Liver (tissue), 9 donors: Measurements from ENCODE around the gene GNLY. TPM values are rescaled to one million over a fixed set of nuclear protein-coding genes. Genes with fewer than 3 reads are reported as not detected.
"Not testable (repeated sequence)": the region's sequence is repeated elsewhere in the genome, so short reads cannot be mapped to it uniquely, and the experiment has no call there.

Experiments
- DNase-seq: peaks from one replicate; pipeline ENCODE4 v3.0.0-alpha.2; 2017; ENCODE audit warnings: low spot score
- H3K27ac ChIP-seq, 2 donors: one replicate each; pipeline ENCODE4 v1.7.0; 2013; ENCODE audit warnings: inconsistent platforms in 2 of 2, low read length in 2 of 2, control low read depth in 1 of 2, low read depth in 1 of 2, mild to moderate bottlenecking in 1 of 2
- H3K27me3 ChIP-seq, 4 donors: one replicate each; pipeline versions ENCODE4 v1.6.1 to v1.7.0; 2013; ENCODE audit warnings: low read length in 3 of 4, inconsistent platforms in 1 of 4, mild to moderate bottlenecking in 1 of 4, moderate library complexity in 1 of 4; ENCODE audit not compliant: control insufficient read depth in 4 of 4, insufficient read depth in 4 of 4
- H3K36me3 ChIP-seq, 4 donors: one replicate each; pipeline versions ENCODE4 v1.6.1 to v1.7.0; 2013; ENCODE audit warnings: low read length in 3 of 4, mild to moderate bottlenecking in 3 of 4, low read depth in 1 of 4, moderate library complexity in 1 of 4; ENCODE audit not compliant: control insufficient read depth in 4 of 4, insufficient read depth in 3 of 4
- H3K4me1 ChIP-seq, 4 donors: one replicate each; pipeline versions ENCODE4 v1.6.1 to v1.7.0; 2013; ENCODE audit warnings: low read length in 3 of 4, mild to moderate bottlenecking in 3 of 4, moderate library complexity in 1 of 4; ENCODE audit not compliant: control insufficient read depth in 4 of 4, insufficient read depth in 4 of 4
- H3K4me3 ChIP-seq, 3 donors: one replicate each; pipeline versions ENCODE4 v1.6.1 to v1.7.0; 2013; ENCODE audit warnings: low read length in 3 of 3, control low read depth in 1 of 3, low read depth in 1 of 3, mild to moderate bottlenecking in 1 of 3
- H3K9ac ChIP-seq, 2 donors: one replicate each; pipeline ENCODE4 v1.7.0; 2013; ENCODE audit warnings: low read length in 2 of 2, mild to moderate bottlenecking in 2 of 2, moderate library complexity in 2 of 2, control low read depth in 1 of 2, low read depth in 1 of 2
- H3K9me3 ChIP-seq, 4 donors: one replicate each; pipeline versions ENCODE4 v1.6.1 to v1.7.0; 2013; ENCODE audit warnings: low read length in 3 of 4; ENCODE audit not compliant: control insufficient read depth in 4 of 4
- ATF3 ChIP-seq: IDR thresholded peaks from 2 replicates; pipeline ENCODE4 v1.6.1; 2016; ENCODE audit warnings: antibody characterized with exemption
- EGR1 ChIP-seq, 2 donors: IDR thresholded peaks; 2 replicates each; pipeline ENCODE4 v1.6.1; 2016 to 2018; ENCODE audit warnings: antibody characterized with exemption in 2 of 2, low read depth in 2 of 2
- FOXA1 ChIP-seq: IDR thresholded peaks from 2 replicates; pipeline ENCODE4 v1.6.1; 2016; ENCODE audit warnings: antibody characterized with exemption
- FOXA2 ChIP-seq: IDR thresholded peaks from 2 replicates; pipeline ENCODE4 v1.6.1; 2016; ENCODE audit warnings: antibody characterized with exemption
- GABPA ChIP-seq, 2 donors: IDR thresholded peaks in 1 of 2; conservative IDR thresholded peaks in 1 of 2; 2 replicates each; pipeline ENCODE4 v1.6.1; 2016; ENCODE audit warnings: antibody characterized with exemption in 2 of 2, mild to moderate bottlenecking in 1 of 2, moderate library complexity in 1 of 2
- HNF4A ChIP-seq, 2 donors: conservative IDR thresholded peaks; 2 replicates each; pipeline ENCODE4 v1.6.1; 2016; ENCODE audit warnings: antibody characterized with exemption in 2 of 2, mild to moderate bottlenecking in 2 of 2
- JUND ChIP-seq, 2 donors: IDR thresholded peaks; 2 replicates each; pipeline ENCODE4 v1.6.1; 2016; ENCODE audit warnings: antibody characterized with exemption in 2 of 2
- MAX ChIP-seq: IDR thresholded peaks from 2 replicates; pipeline ENCODE4 v1.6.1; 2016; ENCODE audit warnings: antibody characterized with exemption
- NR2F2 ChIP-seq: IDR thresholded peaks from 2 replicates; pipeline ENCODE4 v1.6.1; 2016; ENCODE audit warnings: antibody characterized with exemption
- RAD21 ChIP-seq, 2 donors: IDR thresholded peaks; 2 replicates each; pipeline ENCODE4 v1.6.1; 2016; ENCODE audit warnings: antibody characterized with exemption in 2 of 2, mild to moderate bottlenecking in 2 of 2
- RXRA ChIP-seq, 2 donors: IDR thresholded peaks; 2 replicates each; pipeline ENCODE4 v1.6.1; 2017 to 2018; ENCODE audit warnings: antibody characterized with exemption in 2 of 2, mild to moderate bottlenecking in 1 of 2
- SP1 ChIP-seq: IDR thresholded peaks from 2 replicates; pipeline ENCODE4 v1.6.1; 2018; ENCODE audit warnings: antibody characterized with exemption, mild to moderate bottlenecking
- TAF1 ChIP-seq: conservative IDR thresholded peaks from 2 replicates; pipeline ENCODE4 v1.6.1; 2016; ENCODE audit warnings: antibody characterized with exemption, mild to moderate bottlenecking
- YY1 ChIP-seq: IDR thresholded peaks from 2 replicates; pipeline ENCODE4 v1.6.1; 2016; ENCODE audit warnings: antibody characterized with exemption, mild to moderate bottlenecking
- ZBTB33 ChIP-seq: IDR thresholded peaks from 2 replicates; pipeline ENCODE4 v1.6.1; 2016; ENCODE audit warnings: antibody characterized with exemption
- WGBS: extraction: QIAGEN DNeasy Blood & Tissue Kit; methylation state at CpG from one replicate; pipeline ENCODE4 v1.1.7; 2013; 5-methylcytosine and 5-hydroxymethylcytosine counted together
- polyA plus RNA-seq, 2 donors: library from polyadenylated mRNA; stranded (reverse) in 1 of 2; unstranded in 1 of 2; fragments of 200-250 nt in 1 of 2; fragments of >200 nt in 1 of 2; fragmentation: Nextera tagmentation in 1 of 2; extraction: Ambion mirVana in 1 of 2; gene quantifications; one replicate each; pipeline versions ENCODE4 v1.2.1 to v1.2.3, GENCODE V29; 2013 to 2015
- total RNA-seq, 2 donors: library from RNA; depleted of rRNA; stranded (reverse); fragments of >200 nt; gene quantifications; one replicate each; pipeline ENCODE4 v1.2.3, GENCODE V29; 2014
- TF ChIP-seq, protein P1 (sequence below): fragments of 150-350 bp; IDR thresholded peaks from 2 replicates; pipeline ENCODE4 v1.5.1; 2017; ENCODE audit warnings: improper control_type of control experiment, low read depth, low read length; ENCODE audit not compliant: missing input control
- TF ChIP-seq, protein P2 (sequence below): IDR thresholded peaks from 2 replicates; pipeline ENCODE4 v1.6.1; 2016; ENCODE audit warnings: antibody characterized with exemption, mild to moderate bottlenecking
- donor health status: healthy.
- donor health status: healthy.
- donor health status: healthy.
- donor health status: healthy.
- donor health status: healthy.

GNLY gene
- total and polyA plus RNA-seq, 4 donors, result 0.75 to 4.8 (median 1.3) TPM; not detected in 1

DNA sequence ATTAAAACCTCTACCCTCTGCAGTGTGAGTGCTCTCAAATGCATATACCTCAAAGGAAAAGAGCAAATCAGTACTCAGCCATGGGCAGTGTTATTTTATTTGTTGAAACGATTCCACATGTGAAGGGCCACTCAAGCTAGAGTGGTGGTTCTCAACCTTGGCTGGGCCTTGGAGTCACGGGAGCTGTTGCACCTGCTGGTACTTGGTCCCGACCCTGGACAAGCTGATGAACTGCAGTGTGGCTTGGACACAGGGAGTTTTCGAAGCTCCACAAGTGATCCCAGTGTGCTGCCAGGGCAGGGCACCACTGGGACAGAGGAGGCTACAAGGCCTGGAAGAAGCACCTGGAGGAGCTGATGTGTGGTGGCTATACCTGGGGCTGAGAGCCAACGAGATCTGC is 19.7 kb downstream of the GNLY start:
- peak overlapping the region; percentile 96 to 99 for H3K27ac ChIP-seq
- TF ChIP-seq ATF3 (no peak), SP1 (no peak), FOXA1 (no peak), JUND (IDR thresholded peaks at IDR 0.05) (no peak), EGR1 (IDR thresholded peaks at IDR 0.05; ENCODE audit: low read depth in 2 of 2) (no peak), TAF1 (no peak), HNF4A (conservative IDR thresholded peaks at IDR 0.05) (no peak), RAD21 (IDR thresholded peaks at IDR 0.05) (no peak), YY1 (no peak), GABPA (IDR thresholded peaks at IDR 0.05 in 1 of 2, conservative IDR thresholded peaks at IDR 0.05 in 1 of 2) (no peak), MAX (no peak), ZBTB33 (no peak)
- TF ChIP-seq, protein P1, sequence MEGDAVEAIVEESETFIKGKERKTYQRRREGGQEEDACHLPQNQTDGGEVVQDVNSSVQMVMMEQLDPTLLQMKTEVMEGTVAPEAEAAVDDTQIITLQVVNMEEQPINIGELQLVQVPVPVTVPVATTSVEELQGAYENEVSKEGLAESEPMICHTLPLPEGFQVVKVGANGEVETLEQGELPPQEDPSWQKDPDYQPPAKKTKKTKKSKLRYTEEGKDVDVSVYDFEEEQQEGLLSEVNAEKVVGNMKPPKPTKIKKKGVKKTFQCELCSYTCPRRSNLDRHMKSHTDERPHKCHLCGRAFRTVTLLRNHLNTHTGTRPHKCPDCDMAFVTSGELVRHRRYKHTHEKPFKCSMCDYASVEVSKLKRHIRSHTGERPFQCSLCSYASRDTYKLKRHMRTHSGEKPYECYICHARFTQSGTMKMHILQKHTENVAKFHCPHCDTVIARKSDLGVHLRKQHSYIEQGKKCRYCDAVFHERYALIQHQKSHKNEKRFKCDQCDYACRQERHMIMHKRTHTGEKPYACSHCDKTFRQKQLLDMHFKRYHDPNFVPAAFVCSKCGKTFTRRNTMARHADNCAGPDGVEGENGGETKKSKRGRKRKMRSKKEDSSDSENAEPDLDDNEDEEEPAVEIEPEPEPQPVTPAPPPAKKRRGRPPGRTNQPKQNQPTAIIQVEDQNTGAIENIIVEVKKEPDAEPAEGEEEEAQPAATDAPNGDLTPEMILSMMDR, result no peak
- no peaks in the 10 kb centered on the region for H3K9me3 ChIP-seq
- peaks cover 22 to 50% (median 33%) of the 10 kb centered on the region in 4 donors for H3K4me1 ChIP-seq
- no peaks in the 10 kb centered on the region for H3K36me3 ChIP-seq
- H3K4me3 ChIP-seq, result no peak overlapping the region
- DNase-seq, result no peak
- no peaks in the 10 kb centered on the region for H3K27me3 ChIP-seq
- H3K9ac ChIP-seq, result peak overlapping the region in 1 of 2 donors; percentile 92
- 86% methylated on average over 5 of the region's 5 CpGs for WGBS

- peak overlapping the region; percentile 96 to 99 for H3K27ac ChIP-seq
- DNase-seq, H3K4me3 ChIP-seq, H3K9me3 ChIP-seq, H3K27me3 ChIP-seq, H3K36me3 ChIP-seq, H3K9ac ChIP-seq: not testable (repeated sequence)
- H3K4me1 ChIP-seq, result peaks cover 16 to 44% (median 30%) of the 10 kb centered on the region in 4 donors
- WGBS, result 95% methylated on average over 7 of the region's 7 CpGs
Observed at GRCh38 chr2:85714421-85714820, 20.3 kb downstream of the GNLY start.

DNA sequence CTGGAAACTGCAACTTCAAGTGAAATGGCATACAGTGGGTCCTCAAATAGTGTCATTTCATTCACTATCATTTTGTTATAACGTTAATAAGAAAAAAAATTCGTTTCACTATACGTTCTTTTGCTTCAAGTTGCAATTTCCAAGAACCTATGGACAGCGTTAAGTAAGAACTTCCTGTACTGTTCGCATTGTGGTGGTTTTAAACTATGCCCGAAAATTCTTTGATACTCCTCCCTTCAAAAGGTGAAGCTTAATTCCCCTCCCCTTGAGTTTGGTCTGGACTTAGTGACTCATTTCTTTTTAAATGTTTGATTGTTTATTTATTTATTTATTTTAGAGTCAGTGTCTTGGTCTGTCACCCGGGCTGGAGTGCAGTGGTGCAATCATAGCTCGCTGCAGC is 20.7 kb downstream of the GNLY start:
- no peak overlapping the region for H3K4me3 ChIP-seq
- no peak overlapping the region for H3K9ac ChIP-seq
- H3K9me3 ChIP-seq, result no peaks in the 10 kb centered on the region
- no peaks in the 10 kb centered on the region for H3K36me3 ChIP-seq
- no peak for DNase-seq
- H3K4me1 ChIP-seq, result peaks cover 12 to 40% (median 28%) of the 10 kb centered on the region in 4 donors
- 74% methylated on average over 8 of the region's 8 CpGs for WGBS
- H3K27me3 ChIP-seq, result no peaks in the 10 kb centered on the region
- H3K27ac ChIP-seq, result no peak overlapping the region
- no peak for TF ChIP-seq FOXA1
- TF ChIP-seq EGR1 (IDR thresholded peaks at IDR 0.05; ENCODE audit: low read depth in 2 of 2), result no peak
- TF ChIP-seq NR2F2, result no peak
- TF ChIP-seq, protein P2, sequence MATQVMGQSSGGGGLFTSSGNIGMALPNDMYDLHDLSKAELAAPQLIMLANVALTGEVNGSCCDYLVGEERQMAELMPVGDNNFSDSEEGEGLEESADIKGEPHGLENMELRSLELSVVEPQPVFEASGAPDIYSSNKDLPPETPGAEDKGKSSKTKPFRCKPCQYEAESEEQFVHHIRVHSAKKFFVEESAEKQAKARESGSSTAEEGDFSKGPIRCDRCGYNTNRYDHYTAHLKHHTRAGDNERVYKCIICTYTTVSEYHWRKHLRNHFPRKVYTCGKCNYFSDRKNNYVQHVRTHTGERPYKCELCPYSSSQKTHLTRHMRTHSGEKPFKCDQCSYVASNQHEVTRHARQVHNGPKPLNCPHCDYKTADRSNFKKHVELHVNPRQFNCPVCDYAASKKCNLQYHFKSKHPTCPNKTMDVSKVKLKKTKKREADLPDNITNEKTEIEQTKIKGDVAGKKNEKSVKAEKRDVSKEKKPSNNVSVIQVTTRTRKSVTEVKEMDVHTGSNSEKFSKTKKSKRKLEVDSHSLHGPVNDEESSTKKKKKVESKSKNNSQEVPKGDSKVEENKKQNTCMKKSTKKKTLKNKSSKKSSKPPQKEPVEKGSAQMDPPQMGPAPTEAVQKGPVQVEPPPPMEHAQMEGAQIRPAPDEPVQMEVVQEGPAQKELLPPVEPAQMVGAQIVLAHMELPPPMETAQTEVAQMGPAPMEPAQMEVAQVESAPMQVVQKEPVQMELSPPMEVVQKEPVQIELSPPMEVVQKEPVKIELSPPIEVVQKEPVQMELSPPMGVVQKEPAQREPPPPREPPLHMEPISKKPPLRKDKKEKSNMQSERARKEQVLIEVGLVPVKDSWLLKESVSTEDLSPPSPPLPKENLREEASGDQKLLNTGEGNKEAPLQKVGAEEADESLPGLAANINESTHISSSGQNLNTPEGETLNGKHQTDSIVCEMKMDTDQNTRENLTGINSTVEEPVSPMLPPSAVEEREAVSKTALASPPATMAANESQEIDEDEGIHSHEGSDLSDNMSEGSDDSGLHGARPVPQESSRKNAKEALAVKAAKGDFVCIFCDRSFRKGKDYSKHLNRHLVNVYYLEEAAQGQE, result no peak
- TF ChIP-seq MAX, result no peak
- no peak for TF ChIP-seq FOXA2
- TF ChIP-seq GABPA (IDR thresholded peaks at IDR 0.05 in 1 of 2, conservative IDR thresholded peaks at IDR 0.05 in 1 of 2), result no peak
- TF ChIP-seq, protein P1, result no peak
- no peak for TF ChIP-seq RXRA (IDR thresholded peaks at IDR 0.05)
